AG10803 (cell line): ENCODE data around the gene GPR152.

ENCODE experiments used
- DNase-seq: peaks from one replicate; pipeline ENCODE4 v3.0.0; 2010; ENCODE audit warnings: low read depth
- H3K4me3 ChIP-seq: 2 replicates; pipeline ENCODE4 v1.5.1; 2011; ENCODE audit warnings: mild to moderate bottlenecking, low read length, control low read depth
- CTCF ChIP-seq: conservative IDR thresholded peaks from 2 replicates; pipeline ENCODE4 v1.5.1; 2011; ENCODE audit warnings: mild to moderate bottlenecking, low read length, control low read depth, inconsistent platforms

GPR152 gene

GRCh38 chr11:67492069-67492727 lies 39.7 kb upstream of the GPR152 start:
- H3K4me3 ChIP-seq, result no peak overlapping the region
- TF ChIP-seq CTCF, result no peak
- DNase-seq, result no peak

GRCh38 chr11:67491276-67492068 lies 38.9 kb upstream of the GPR152 start:
- no peak overlapping the region for H3K4me3 ChIP-seq
- DNase-seq, result no peak
- TF ChIP-seq CTCF, result no peak

GRCh38 chr11:67490727-67491065 lies 38.2 kb upstream of the GPR152 start:
- no peak for TF ChIP-seq CTCF
- no peak overlapping the region for H3K4me3 ChIP-seq
- DNase-seq, result no peak

- no peak for DNase-seq
- TF ChIP-seq CTCF, result no peak
- no peak overlapping the region for H3K4me3 ChIP-seq
Observed at GRCh38 chr11:67489885-67490726, 37.6 kb upstream of the GPR152 start.

- no peak overlapping the region for H3K4me3 ChIP-seq
- DNase-seq, result no peak
Observed at GRCh38 chr11:67489203-67489884, 36.8 kb upstream of the GPR152 start.

More at GRCh38 chr11:67489203-67489884, 36.8 kb upstream of the GPR152 start:
- TF ChIP-seq CTCF, result no peak
